ENCODE data around the gene CLEC2A. TPM values are rescaled to one million over a fixed set of nuclear protein-coding genes. Genes with fewer than 3 reads are reported as not detected.

Gene CLEC2A
- total RNA-seq, 1 experiment from 2014 or later = not detected

DNA sequence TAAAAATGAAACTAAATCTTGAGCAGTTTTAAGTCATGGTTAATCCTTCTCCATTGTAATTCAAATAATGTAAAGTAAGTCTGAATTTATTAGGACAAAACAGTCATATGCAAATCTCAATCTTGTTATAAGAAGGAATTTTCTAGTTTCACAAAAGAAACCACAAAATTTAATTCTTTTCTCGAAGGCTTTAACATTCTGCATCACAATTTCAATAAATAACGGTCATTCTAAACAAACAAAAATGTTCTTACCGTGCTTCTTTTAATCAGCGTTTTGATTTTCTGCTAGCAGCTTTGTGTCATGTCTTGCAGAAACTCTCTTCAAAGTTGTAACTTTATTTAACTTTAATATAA lies 63.2 kb downstream of the CLEC2A start:
- H3K4me3 Mint-ChIP-seq (ENCODE audit: low read depth, unreplicated experiment) = peak overlapping the region; percentile 64
- no TSS peak for BruUV-seq (replicated peaks)
- H3K27ac Mint-ChIP-seq (ENCODE audit: unreplicated experiment) = no peak overlapping the region
- H3K9me3 Mint-ChIP-seq (ENCODE audit: low read depth, unreplicated experiment) = no peaks in the 10 kb centered on the region
- CTCF ChIA-PET = no interaction called here
- H3K36me3 Mint-ChIP-seq (ENCODE audit: insufficient read depth, unreplicated experiment) = no peaks in the 10 kb centered on the region
- TF ChIP-seq, protein P1, sequence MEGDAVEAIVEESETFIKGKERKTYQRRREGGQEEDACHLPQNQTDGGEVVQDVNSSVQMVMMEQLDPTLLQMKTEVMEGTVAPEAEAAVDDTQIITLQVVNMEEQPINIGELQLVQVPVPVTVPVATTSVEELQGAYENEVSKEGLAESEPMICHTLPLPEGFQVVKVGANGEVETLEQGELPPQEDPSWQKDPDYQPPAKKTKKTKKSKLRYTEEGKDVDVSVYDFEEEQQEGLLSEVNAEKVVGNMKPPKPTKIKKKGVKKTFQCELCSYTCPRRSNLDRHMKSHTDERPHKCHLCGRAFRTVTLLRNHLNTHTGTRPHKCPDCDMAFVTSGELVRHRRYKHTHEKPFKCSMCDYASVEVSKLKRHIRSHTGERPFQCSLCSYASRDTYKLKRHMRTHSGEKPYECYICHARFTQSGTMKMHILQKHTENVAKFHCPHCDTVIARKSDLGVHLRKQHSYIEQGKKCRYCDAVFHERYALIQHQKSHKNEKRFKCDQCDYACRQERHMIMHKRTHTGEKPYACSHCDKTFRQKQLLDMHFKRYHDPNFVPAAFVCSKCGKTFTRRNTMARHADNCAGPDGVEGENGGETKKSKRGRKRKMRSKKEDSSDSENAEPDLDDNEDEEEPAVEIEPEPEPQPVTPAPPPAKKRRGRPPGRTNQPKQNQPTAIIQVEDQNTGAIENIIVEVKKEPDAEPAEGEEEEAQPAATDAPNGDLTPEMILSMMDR (IDR thresholded peaks at IDR 0.05; ENCODE audit: unreplicated experiment) = no peak
- no peaks in the 10 kb centered on the region for H3K27me3 Mint-ChIP-seq (ENCODE audit: unreplicated experiment)
- intact Hi-C loops (cut with micrococcal nuclease; ENCODE audit: unreplicated experiment) = no loop called here
- peaks cover 8% of the 10 kb centered on the region for H3K4me1 Mint-ChIP-seq (ENCODE audit: low read depth, unreplicated experiment)
- DNase-seq = no peak

DNA sequence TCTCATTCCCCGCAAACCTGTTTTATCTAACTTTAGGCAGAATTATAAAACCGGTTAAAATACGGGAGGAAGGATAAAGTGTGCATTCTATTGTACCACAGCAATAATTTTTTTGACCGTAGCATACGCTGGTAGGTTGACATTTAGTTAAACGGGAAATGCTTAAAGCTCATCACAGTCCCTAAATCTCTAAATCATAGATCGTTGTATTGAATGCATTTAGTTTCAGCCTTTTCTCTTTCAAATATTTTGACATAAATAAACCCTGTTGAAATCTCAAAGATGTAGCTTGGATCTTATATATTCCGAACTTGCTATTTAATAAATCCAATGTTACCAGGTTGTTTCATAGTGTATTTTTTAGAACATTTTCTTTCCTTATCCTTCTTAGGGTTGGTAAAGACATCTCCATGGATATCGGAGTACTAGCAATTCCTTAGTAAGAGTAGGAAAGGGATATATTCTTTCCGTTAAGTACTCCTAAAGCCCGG lies 63.8 kb downstream of the CLEC2A start:
- H3K4me3 Mint-ChIP-seq (ENCODE audit: low read depth, unreplicated experiment) = no peak overlapping the region

GRCh38 chr12:9867531-9867930 lies 64.6 kb downstream of the CLEC2A start:
- BruUV-seq (replicated peaks) = no TSS peak

More for the DNA sequence above, 63.8 kb downstream of the CLEC2A start:
- no peaks in the 10 kb centered on the region for H3K27me3 Mint-ChIP-seq (ENCODE audit: unreplicated experiment)
- intact Hi-C loops (cut with micrococcal nuclease; ENCODE audit: unreplicated experiment) = no loop called here
- H3K9me3 Mint-ChIP-seq (ENCODE audit: low read depth, unreplicated experiment) = no peaks in the 10 kb centered on the region
- H3K36me3 Mint-ChIP-seq (ENCODE audit: insufficient read depth, unreplicated experiment) = no peaks in the 10 kb centered on the region
- DNase-seq = no peak
- H3K4me1 Mint-ChIP-seq (ENCODE audit: low read depth, unreplicated experiment) = peaks cover 8% of the 10 kb centered on the region
- CTCF ChIA-PET = no interaction called here
- TF ChIP-seq, protein P1 (IDR thresholded peaks at IDR 0.05; ENCODE audit: unreplicated experiment) = no peak
- no TSS peak for BruUV-seq (replicated peaks)
- no peak overlapping the region for H3K27ac Mint-ChIP-seq (ENCODE audit: unreplicated experiment)

GRCh38 chr12:9866860-9867269 lies 65.3 kb downstream of the CLEC2A start:
- H3K4me1 Mint-ChIP-seq (ENCODE audit: low read depth, unreplicated experiment) = peaks cover 8% of the 10 kb centered on the region
- TF ChIP-seq, protein P1 (IDR thresholded peaks at IDR 0.05; ENCODE audit: unreplicated experiment) = no peak
- H3K27me3 Mint-ChIP-seq (ENCODE audit: unreplicated experiment) = no peaks in the 10 kb centered on the region
- no peak for DNase-seq
- CTCF ChIA-PET = no interaction called here
- BruUV-seq (replicated peaks) = no TSS peak
- H3K4me3 Mint-ChIP-seq (ENCODE audit: low read depth, unreplicated experiment) = no peak overlapping the region
- H3K27ac Mint-ChIP-seq (ENCODE audit: unreplicated experiment) = no peak overlapping the region
- no peaks in the 10 kb centered on the region for H3K36me3 Mint-ChIP-seq (ENCODE audit: insufficient read depth, unreplicated experiment)
- intact Hi-C loops (cut with micrococcal nuclease; ENCODE audit: unreplicated experiment) = no loop called here
- H3K9me3 Mint-ChIP-seq (ENCODE audit: low read depth, unreplicated experiment) = no peaks in the 10 kb centered on the region

More at GRCh38 chr12:9867531-9867930, 64.6 kb downstream of the CLEC2A start:
- CTCF ChIA-PET = no interaction called here
- Mint-ChIP-seq H3K27me3 (ENCODE audit: unreplicated experiment) (no peaks in the 10 kb centered on the region), H3K4me3 (ENCODE audit: low read depth, unreplicated experiment) (no peak overlapping the region), H3K9me3 (ENCODE audit: low read depth, unreplicated experiment) (no peaks in the 10 kb centered on the region), H3K4me1 (ENCODE audit: low read depth, unreplicated experiment) (peaks cover 8% of the 10 kb centered on the region), H3K36me3 (ENCODE audit: insufficient read depth, unreplicated experiment) (no peaks in the 10 kb centered on the region), H3K27ac (ENCODE audit: unreplicated experiment) (no peak overlapping the region)
- TF ChIP-seq, protein P1 (IDR thresholded peaks at IDR 0.05; ENCODE audit: unreplicated experiment) = no peak
- intact Hi-C loops (cut with micrococcal nuclease; ENCODE audit: unreplicated experiment) = no loop called here
- no peak for DNase-seq
